Activated CD4-positive, alpha-beta memory T cell treated with anti-CD3 and anti-CD28 coated beads, Interleukin-2, amount 10 ng/mL, durations not matched to agents 7 days and 5 days (primary cell): ENCODE results near the gene TMEM126B. TPM values are rescaled to one million over a fixed set of nuclear protein-coding genes. Genes with fewer than 3 reads are reported as not detected.
A peak's percentile ranks its signal among the peaks of the same experiment; 100 is the strongest.
"Not testable (repeated sequence)": the region's sequence is repeated elsewhere in the genome, so short reads cannot be mapped to it uniquely, and the experiment has no call there.

Experiments used
- CTCF ChIA-PET: fragments of 350-600 bp; sonication (Branson Sonifier 250); formaldehyde crosslinking; loops from one replicate; lab custom pipeline; 2021; ENCODE audit warnings: antibody characterized with exemption, inconsistent platforms; lab: Charles Lee
- POLR2A ChIA-PET: fragments of 350-600 bp; sonication (Branson Sonifier 250); formaldehyde crosslinking; loops from one replicate; lab custom pipeline; 2021; ENCODE audit warnings: antibody characterized with exemption; lab: Charles Lee
- DNase-seq: peaks from one replicate; pipeline ENCODE4 v3.0.0-alpha.2; 2020
- H3K27ac Mint-ChIP-seq: one replicate; pipeline ENCODE4 v1.8.0; 2021; ENCODE audit warnings: mild to moderate bottlenecking, mixed read lengths
- H3K27me3 Mint-ChIP-seq: one replicate; pipeline ENCODE4 v1.8.0; 2021; ENCODE audit warnings: mixed read lengths
- H3K36me3 Mint-ChIP-seq: one replicate; pipeline ENCODE4 v1.8.0; 2021; ENCODE audit warnings: low read depth, mixed read lengths
- H3K4me1 Mint-ChIP-seq: one replicate; pipeline ENCODE4 v1.8.0; 2021; ENCODE audit warnings: mixed read lengths
- H3K4me3 Mint-ChIP-seq: one replicate; pipeline ENCODE4 v1.8.0; 2021; ENCODE audit warnings: mild to moderate bottlenecking, mixed read lengths
- H3K9me3 Mint-ChIP-seq: one replicate; pipeline ENCODE4 v1.8.0; 2021; ENCODE audit warnings: mixed read lengths
- total RNA-seq, 2 experiments: library from RNA; stranded (reverse); gene quantifications; one replicate each; pipeline ENCODE4 v1.2.3, GENCODE V29; 2021

TMEM126B gene
- total RNA-seq, 2 experiments from 2014 or later: 48.8 to 50.3 TPM

DNA sequence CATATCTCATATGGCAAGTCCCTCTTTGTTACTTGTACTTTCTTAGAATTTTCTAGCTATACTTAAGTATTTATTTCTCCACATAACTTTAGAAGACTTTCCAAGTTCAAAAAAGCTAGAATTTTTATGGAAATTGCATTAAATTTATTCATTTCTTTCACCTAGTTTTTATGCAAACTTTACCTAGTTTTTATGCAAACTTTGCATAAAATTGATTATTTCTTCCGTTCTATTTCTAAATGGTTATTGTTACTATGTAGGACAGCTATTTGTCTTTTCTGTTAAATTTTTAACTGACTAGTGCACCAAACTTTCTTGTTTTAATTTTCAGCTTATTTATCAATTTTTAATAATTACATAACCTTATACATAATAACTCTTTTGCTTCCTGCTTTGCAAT is 39.8 kb downstream of the TMEM126B start:
- H3K27ac Mint-ChIP-seq: no peak overlapping the region
- POLR2A ChIA-PET: interaction anchor here (1.0 kb wide), 1 partner anchor 20 kb away, joined by 5 read pairs; the partner anchor contains the start of gene TMEM126A
- no peak overlapping the region for H3K4me3 Mint-ChIP-seq

DNA sequence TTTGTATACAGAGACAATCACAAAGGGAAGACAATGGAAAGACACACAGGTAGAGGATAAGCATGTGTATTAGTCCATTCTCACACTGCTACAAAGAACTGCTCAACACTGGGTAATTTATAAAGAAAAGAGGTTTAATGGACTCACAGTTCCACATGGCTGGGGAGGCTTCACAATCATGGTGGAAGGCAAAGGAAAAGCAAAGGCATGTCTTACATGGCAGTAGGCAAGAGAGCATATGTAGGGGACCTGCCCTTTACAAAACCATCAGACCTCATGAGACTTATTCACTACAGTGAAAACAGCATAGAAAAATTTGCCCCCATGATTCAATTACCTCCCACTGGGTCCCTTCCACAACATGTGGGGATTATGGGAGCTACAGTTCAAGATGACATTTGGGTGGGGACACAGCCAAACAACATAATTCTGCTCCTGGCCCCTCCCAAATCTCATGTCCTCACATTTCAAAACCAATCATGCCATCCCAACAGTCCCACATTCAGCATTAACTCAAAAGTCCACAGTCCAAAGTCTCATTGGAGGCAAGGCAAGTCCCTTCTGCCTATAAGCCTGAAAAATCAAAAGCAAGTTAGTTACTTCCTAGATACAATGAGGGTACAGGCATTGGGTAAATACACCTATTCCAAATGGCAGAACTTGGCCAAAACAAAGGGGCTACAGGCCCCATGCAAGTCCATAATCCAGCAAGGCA is 42.7 kb downstream of the TMEM126B start:
- CTCF ChIA-PET, POLR2A ChIA-PET: not testable (repeated sequence)

More for the DNA sequence above, 39.8 kb downstream of the TMEM126B start:
- Mint-ChIP-seq H3K27me3 (no peaks in the 10 kb centered on the region), H3K9me3 (no peaks in the 10 kb centered on the region), H3K36me3 (peaks cover 17% of the 10 kb centered on the region), H3K4me1 (peaks cover 20% of the 10 kb centered on the region)
- CTCF ChIA-PET: interaction anchor here (0.6 to 2.0 kb wide), 7 partner anchors 11 to 187 kb away, joined by 3 to 9 read pairs (median 4); partner anchors contain the start of genes CCDC83 and CCDC89
- no peak for DNase-seq

GRCh38 chr11:85672105-85672902 is 43.9 kb downstream of the TMEM126B start:
- ChIA-PET CTCF (no interaction called here), POLR2A (no interaction called here)
- no peak for DNase-seq
- Mint-ChIP-seq H3K36me3 (peaks cover 9% of the 10 kb centered on the region), H3K27ac (no peak overlapping the region), H3K9me3 (no peaks in the 10 kb centered on the region), H3K4me3 (no peak overlapping the region), H3K4me1 (peaks cover 19% of the 10 kb centered on the region), H3K27me3 (no peaks in the 10 kb centered on the region)

More for the DNA sequence above, 42.7 kb downstream of the TMEM126B start:
- not testable (repeated sequence) for H3K4me3 Mint-ChIP-seq, H3K27me3 Mint-ChIP-seq, H3K27ac Mint-ChIP-seq, H3K9me3 Mint-ChIP-seq, DNase-seq, H3K36me3 Mint-ChIP-seq
- peaks cover 20% of the 10 kb centered on the region for H3K4me1 Mint-ChIP-seq

GRCh38 chr11:85673393-85673792 is 45.0 kb downstream of the TMEM126B start:
- Mint-ChIP-seq H3K36me3 (peaks cover 9% of the 10 kb centered on the region), H3K27me3 (peaks cover 2% of the 10 kb centered on the region), H3K4me1 (peaks cover 19% of the 10 kb centered on the region), H3K4me3 (no peak overlapping the region), H3K27ac (no peak overlapping the region), H3K9me3 (no peaks in the 10 kb centered on the region)
- no peak for DNase-seq
- ChIA-PET POLR2A (interaction anchor here (1.9 to 2.7 kb wide), 2 partner anchors 9 to 12 kb away, joined by 6 to 11 read pairs; partner anchors contain the start of gene CREBZF), CTCF (no interaction called here)

DNA sequence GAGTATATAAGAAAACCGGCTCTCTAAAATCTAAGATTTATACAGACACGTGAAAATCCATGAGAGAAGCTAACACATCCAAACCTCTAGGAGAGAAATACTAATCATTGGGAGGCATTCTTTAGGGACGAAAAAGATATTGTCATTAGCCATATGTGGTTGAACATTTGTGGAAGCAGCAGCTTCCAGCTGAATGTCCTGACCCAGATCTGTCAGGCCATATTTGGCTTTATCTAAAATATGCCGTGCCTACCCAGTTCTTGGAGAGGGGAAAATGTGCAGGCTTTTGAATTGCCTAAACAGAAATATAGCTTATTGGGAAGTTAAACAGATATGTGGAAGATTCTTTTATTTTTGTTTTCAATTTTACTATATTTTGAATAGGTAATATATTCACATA is 51.2 kb downstream of the TMEM126B start:
- ChIA-PET POLR2A (interaction anchor here (1.2 to 8.1 kb wide), 4 partner anchors 11 to 32 kb away, joined by 3 to 54 read pairs (median 9); partner anchors contain the start of genes CREBZF and TMEM126A), CTCF (interaction anchor here (0.5 to 2.0 kb wide), 6 partner anchors 10 to 175 kb away, joined by 3 to 9 read pairs (median 4); partner anchors contain the start of gene CCDC83)
- H3K27me3 Mint-ChIP-seq: peaks cover 12% of the 10 kb centered on the region
- no peak for DNase-seq
- peaks cover 21% of the 10 kb centered on the region for H3K4me1 Mint-ChIP-seq
- no peaks in the 10 kb centered on the region for H3K9me3 Mint-ChIP-seq
- H3K27ac Mint-ChIP-seq: no peak overlapping the region
- no peaks in the 10 kb centered on the region for H3K36me3 Mint-ChIP-seq
- no peak overlapping the region for H3K4me3 Mint-ChIP-seq

- POLR2A ChIA-PET: interaction anchor here (1.3 to 8.1 kb wide), 6 partner anchors 12 to 174 kb away, joined by 3 to 54 read pairs (median 6); partner anchors contain the start of genes CCDC83, CREBZF, DLG2 and TMEM126A
- Mint-ChIP-seq H3K9me3 (no peaks in the 10 kb centered on the region), H3K4me3 (no peak overlapping the region), H3K36me3 (no peaks in the 10 kb centered on the region), H3K27me3 (peaks cover 12% of the 10 kb centered on the region), H3K27ac (no peak overlapping the region), H3K4me1 (peaks cover 21% of the 10 kb centered on the region)
- CTCF ChIA-PET: interaction anchor here (0.9 to 2.0 kb wide), 5 partner anchors 11 to 174 kb away, joined by 3 to 7 read pairs (median 4); partner anchors contain the start of genes CCDC83 and TMEM126A
- no peak for DNase-seq
Measured at GRCh38 chr11:85680897-85681296, 52.5 kb downstream of the TMEM126B start.

DNA sequence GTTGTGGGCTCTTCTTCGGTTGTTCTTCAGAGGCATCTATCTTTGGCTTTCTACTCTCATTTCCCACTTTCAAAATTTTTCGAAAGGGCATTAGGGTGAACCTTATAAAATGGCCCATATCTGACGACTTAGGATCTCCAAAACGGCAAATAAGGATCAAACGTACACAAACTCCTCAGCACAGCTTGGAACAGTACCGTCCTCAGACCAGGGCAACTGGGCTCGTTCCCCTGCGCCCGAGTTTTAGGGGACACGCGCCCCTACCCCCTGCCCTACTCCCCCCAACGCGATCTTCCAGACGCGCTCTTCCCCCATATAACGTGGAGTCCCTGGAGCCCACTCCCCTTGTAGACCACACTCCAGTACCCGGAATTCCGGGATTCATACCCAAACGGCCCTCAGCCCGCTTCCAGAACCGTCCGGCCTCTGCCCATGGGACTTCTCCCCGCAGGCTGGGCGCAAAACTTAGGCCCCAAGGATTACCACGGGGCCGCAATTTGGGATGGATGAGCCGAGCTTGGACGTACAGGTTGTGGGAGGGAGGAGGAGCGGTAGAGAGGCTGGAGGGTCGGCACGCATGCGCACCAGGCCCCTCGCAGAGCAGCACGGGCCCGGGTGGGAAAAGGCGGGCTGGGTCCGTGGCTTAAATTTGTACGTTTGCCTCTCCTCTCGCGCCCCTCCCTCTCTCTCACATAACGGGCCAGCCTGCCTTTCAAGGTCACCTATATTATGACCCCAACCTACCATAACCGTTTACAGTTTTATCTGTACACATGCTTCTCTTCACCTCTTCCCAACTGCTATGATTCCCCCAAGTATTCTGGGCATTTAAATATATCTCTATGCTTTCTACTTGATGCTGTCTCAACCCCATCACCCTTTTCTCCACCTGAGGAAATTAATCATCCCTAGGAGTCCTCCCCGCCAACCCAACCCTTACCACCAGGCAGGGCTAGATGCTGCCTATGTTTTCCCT is 54.2 kb downstream of the TMEM126B start:
- no peaks in the 10 kb centered on the region for H3K9me3 Mint-ChIP-seq
- ChIA-PET CTCF (interaction anchor here (2.7 kb wide), 1 partner anchor 10 kb away, joined by 8 read pairs; no protein-coding TSS in a partner anchor), POLR2A (interaction anchor here (1.4 to 8.1 kb wide), 3 partner anchors 19 to 172 kb away, joined by 3 to 54 read pairs (median 5); partner anchors contain the start of genes CCDC83, CREBZF and TMEM126A)
- H3K4me1 Mint-ChIP-seq: peaks cover 21% of the 10 kb centered on the region
- peak overlapping the region; percentile 59 for H3K27ac Mint-ChIP-seq
- peak overlapping the region; percentile 71 for H3K4me3 Mint-ChIP-seq
- H3K27me3 Mint-ChIP-seq: peaks cover 12% of the 10 kb centered on the region
- peak; percentile 64 for DNase-seq
- H3K36me3 Mint-ChIP-seq: no peaks in the 10 kb centered on the region

- no peaks in the 10 kb centered on the region for H3K9me3 Mint-ChIP-seq
- CTCF ChIA-PET: interaction anchor here (0.5 to 2.7 kb wide), 4 partner anchors 8 to 57 kb away, joined by 3 to 8 read pairs (median 4); partner anchors contain the start of gene TMEM126B
Measured at GRCh38 chr11:85685125-85685819, 56.9 kb downstream of the TMEM126B start.

DNA sequence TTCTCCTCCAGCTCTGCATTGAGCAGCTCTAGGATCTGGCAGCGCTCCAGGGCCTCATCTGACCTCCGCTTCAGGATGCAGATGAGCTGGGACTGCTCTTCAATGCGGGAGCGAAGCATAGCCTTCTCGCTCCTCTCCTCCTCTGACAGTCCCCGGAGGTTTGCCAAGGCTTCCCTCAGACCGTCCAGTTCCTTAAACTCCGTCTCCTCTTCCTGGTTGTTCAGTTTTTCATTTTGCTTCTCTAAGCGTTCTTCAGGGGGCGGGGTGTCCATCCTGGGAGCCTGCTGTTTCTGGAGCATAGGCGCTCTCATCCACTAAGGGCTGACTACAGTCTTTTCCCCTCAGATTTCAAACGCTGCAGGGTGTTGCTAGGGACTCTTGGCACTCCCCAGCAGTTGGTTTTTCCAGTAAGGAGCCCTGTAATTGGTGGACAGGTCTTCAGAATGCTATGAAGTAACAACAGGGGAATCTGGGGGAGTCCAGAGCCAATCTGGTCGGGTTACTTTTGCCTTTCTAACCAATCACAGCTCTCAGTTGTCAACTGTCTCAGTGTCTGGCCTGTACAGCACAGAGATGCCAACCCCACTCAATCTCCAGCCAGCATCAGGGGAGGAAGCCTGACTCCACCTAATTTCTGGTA is 57.5 kb downstream of the TMEM126B start, which contains the start of gene CCDC89:
Gene CCDC89 (minus strand): TSS at position 376 of the 640 bp plus-strand sequence. CDS start 65 bp downstream, at position 311.
- Mint-ChIP-seq H3K27me3 (peaks cover 4% of the 10 kb centered on the region), H3K4me3 (no peak within 1 kb of the TSS), H3K27ac (no peak within 1 kb of the TSS), H3K4me1 (peaks cover 26% of the 10 kb centered on the region), H3K9me3 (no peaks in the 10 kb centered on the region), H3K36me3 (peaks cover 15% of the 10 kb centered on the region)
- ChIA-PET CTCF (interaction anchor here (0.5 to 2.7 kb wide), 2 partner anchors 7 to 17 kb away, joined by 3 to 8 read pairs; no protein-coding TSS in a partner anchor), POLR2A (interaction anchor here (0.8 to 8.1 kb wide), 5 partner anchors 12 to 169 kb away, joined by 3 to 54 read pairs (median 5); partner anchors contain the start of genes CCDC83, CREBZF and TMEM126A)
- no peak for DNase-seq

More at GRCh38 chr11:85685125-85685819, 56.9 kb downstream of the TMEM126B start:
- H3K4me1 Mint-ChIP-seq: peaks cover 22% of the 10 kb centered on the region
- peaks cover 8% of the 10 kb centered on the region for H3K36me3 Mint-ChIP-seq
- no peak overlapping the region for H3K4me3 Mint-ChIP-seq
- POLR2A ChIA-PET: interaction anchor here (0.8 to 8.1 kb wide), 6 partner anchors 8 to 169 kb away, joined by 3 to 54 read pairs (median 4); partner anchors contain the start of genes CCDC83, CREBZF and TMEM126A
- DNase-seq: no peak
- no peak overlapping the region for H3K27ac Mint-ChIP-seq
- H3K27me3 Mint-ChIP-seq: peaks cover 6% of the 10 kb centered on the region
